SK-N-SH treated with all-trans-retinoic acid at 6 μM for 48 hours (cell line): ENCODE measurements around the gene C19orf85.
A peak's percentile ranks its signal among the peaks of the same experiment; 100 is the strongest.

ENCODE experiments used
- ATAC-seq: fragments of 200-7000 bp; cut with Tn5 transposase; 3 replicates; pipeline ENCODE4 v1.9.1; 2020; ENCODE audit warnings: mild to moderate bottlenecking, moderate library complexity
- ARNTL ChIP-seq: fragments of 450-650 bp; formaldehyde crosslinking; IDR thresholded peaks from 2 replicates; pipeline ENCODE4 v1.5.0; 2020; ENCODE audit warnings: low read depth, mild to moderate bottlenecking, moderate library complexity, borderline replicate concordance
- BACH2 ChIP-seq: fragments of 250-450 bp; sonication (Bioruptor Pico); IDR thresholded peaks from 2 replicates; pipeline ENCODE4 v1.9.0; 2021; ENCODE audit warnings: mild to moderate bottlenecking, borderline replicate concordance
- CSDC2 ChIP-seq: fragments of 250-450 bp; sonication (Bioruptor Pico); IDR thresholded peaks from 2 replicates; pipeline ENCODE4 v1.5.0; 2020; ENCODE audit warnings: mild to moderate bottlenecking, moderate library complexity
- GLIS3 ChIP-seq: fragments of 250-450 bp; sonication (Bioruptor Pico); IDR thresholded peaks from 2 replicates; pipeline ENCODE4 v1.5.0; 2020; ENCODE audit warnings: mild to moderate bottlenecking, moderate library complexity
- ISL1 ChIP-seq: fragments of 250-450 bp; sonication (Bioruptor Pico); IDR thresholded peaks from 2 replicates; pipeline ENCODE4 v2.1.2; 2022; ENCODE audit warnings: mild to moderate bottlenecking, moderate library complexity
- OSR1 ChIP-seq: fragments of 250-450 bp; sonication (Bioruptor Pico); IDR thresholded peaks from 2 replicates; pipeline ENCODE4 v1.8.0; 2022; ENCODE audit warnings: moderate library complexity, mild to moderate bottlenecking, inconsistent platforms
- POU6F1 ChIP-seq: fragments of 250-450 bp; sonication (Bioruptor Pico); IDR thresholded peaks from 2 replicates; pipeline ENCODE4 v1.8.0; 2021; ENCODE audit warnings: low read depth, mild to moderate bottlenecking, moderate library complexity, borderline replicate concordance
- PPARA ChIP-seq: fragments of 250-450 bp; sonication (Bioruptor Pico); IDR thresholded peaks from 2 replicates; pipeline ENCODE4 v1.5.0; 2020; ENCODE audit warnings: mild to moderate bottlenecking, borderline replicate concordance
- RARB ChIP-seq: fragments of 250-450 bp; sonication (Bioruptor Pico); IDR thresholded peaks from 2 replicates; pipeline ENCODE4 v1.8.0; 2021; ENCODE audit warnings: mild to moderate bottlenecking, moderate library complexity
- SNAI2 ChIP-seq: fragments of 250-450 bp; sonication (Bioruptor Pico); IDR thresholded peaks from 2 replicates; pipeline ENCODE4 v1.5.0; 2020; ENCODE audit warnings: mild to moderate bottlenecking, moderate library complexity
- TCF4 ChIP-seq: fragments of 250-450 bp; sonication (Bioruptor Pico); IDR thresholded peaks from 2 replicates; pipeline ENCODE4 v1.8.0; 2021; ENCODE audit warnings: mild to moderate bottlenecking, moderate library complexity, borderline replicate concordance
- TOX ChIP-seq: fragments of 250-450 bp; sonication (Bioruptor Pico); IDR thresholded peaks from 2 replicates; pipeline ENCODE4 v1.8.0; 2021; ENCODE audit warnings: mild to moderate bottlenecking, moderate library complexity, borderline replicate concordance
- ZC3H10 ChIP-seq: fragments of 250-450 bp; sonication (Bioruptor Pico); IDR thresholded peaks from 2 replicates; pipeline ENCODE4 v1.5.1; 2021; ENCODE audit warnings: mild to moderate bottlenecking, moderate library complexity
- ZNF565 ChIP-seq: fragments of 450-650 bp; formaldehyde crosslinking; conservative IDR thresholded peaks from 2 replicates; pipeline ENCODE4 v1.5.0; 2020; ENCODE audit warnings: low read depth, mild to moderate bottlenecking, moderate library complexity
- ZNF70 ChIP-seq: fragments of 450-650 bp; formaldehyde crosslinking; IDR thresholded peaks from 2 replicates; pipeline ENCODE4 v1.5.0; 2020; ENCODE audit warnings: mild to moderate bottlenecking, moderate library complexity
- ZNF8 ChIP-seq: fragments of 450-650 bp; formaldehyde crosslinking; IDR thresholded peaks from 2 replicates; pipeline ENCODE4 v1.5.0; 2020; ENCODE audit warnings: mild to moderate bottlenecking, moderate library complexity
- TF ChIP-seq, protein P1 (sequence below): fragments of 250-450 bp; sonication (Bioruptor Pico); IDR thresholded peaks from 2 replicates; pipeline ENCODE4 v1.5.0; 2020; ENCODE audit warnings: mild to moderate bottlenecking, moderate library complexity
- TF ChIP-seq, protein P2 (sequence below): fragments of 250-450 bp; sonication (Bioruptor Pico); IDR thresholded peaks from 2 replicates; pipeline ENCODE4 v1.5.1; 2020; ENCODE audit warnings: low read depth, mild to moderate bottlenecking, moderate library complexity

Gene C19orf85

DNA sequence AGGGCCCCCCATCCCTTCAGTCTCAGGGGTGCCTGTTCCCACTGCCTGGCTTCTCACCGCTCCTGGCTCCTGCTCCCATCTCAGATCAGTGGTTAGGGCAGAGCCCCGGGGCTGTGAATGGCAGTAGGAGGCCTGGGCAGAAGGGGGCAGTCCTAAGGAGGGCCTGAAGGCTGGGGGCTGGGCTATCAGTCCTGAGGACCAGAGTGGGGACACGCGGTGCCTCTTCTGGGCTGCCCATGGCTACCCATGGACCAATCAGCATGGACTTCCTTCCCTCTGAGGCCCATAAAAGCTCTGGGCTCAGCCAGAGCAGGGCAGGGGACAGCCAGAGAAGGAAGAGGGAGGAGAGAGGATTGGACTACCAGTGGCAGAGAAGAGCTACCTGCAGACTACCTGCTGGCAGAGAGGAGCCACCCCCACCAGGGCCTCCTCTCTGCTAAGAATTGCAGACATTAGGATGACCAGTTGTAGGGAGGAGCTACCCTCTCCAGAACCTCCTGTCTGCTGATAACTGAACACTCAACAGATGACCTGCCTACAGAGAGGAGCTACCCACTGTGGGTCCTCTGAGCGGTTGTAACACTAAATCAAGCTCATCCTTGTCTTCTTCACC, 44.8 kb downstream of the C19orf85 start:
- ATAC-seq = no peak
- no peak for TF ChIP-seq POU6F1 (CRISPR knock-in tag)
- TF ChIP-seq ZNF8 = no peak
- TF ChIP-seq SNAI2 (CRISPR knock-in tag) = no peak
- TF ChIP-seq CSDC2 (CRISPR knock-in tag) = no peak
- TF ChIP-seq PPARA (CRISPR knock-in tag) = no peak
- TF ChIP-seq GLIS3 = no peak
- no peak for TF ChIP-seq ISL1
- no peak for TF ChIP-seq BACH2 (CRISPR knock-in tag)
- TF ChIP-seq, all 23 proteins: peak for 0

- no peak for ATAC-seq
- TF ChIP-seq RARB (CRISPR knock-in tag) (no peak), SNAI2 (CRISPR knock-in tag) (no peak), ARNTL (CRISPR knock-in tag) (no peak), ZNF565 (CRISPR knock-in tag) (no peak), TCF4 (CRISPR knock-in tag) (no peak), ZC3H10 (no peak)
- TF ChIP-seq, protein P1, sequence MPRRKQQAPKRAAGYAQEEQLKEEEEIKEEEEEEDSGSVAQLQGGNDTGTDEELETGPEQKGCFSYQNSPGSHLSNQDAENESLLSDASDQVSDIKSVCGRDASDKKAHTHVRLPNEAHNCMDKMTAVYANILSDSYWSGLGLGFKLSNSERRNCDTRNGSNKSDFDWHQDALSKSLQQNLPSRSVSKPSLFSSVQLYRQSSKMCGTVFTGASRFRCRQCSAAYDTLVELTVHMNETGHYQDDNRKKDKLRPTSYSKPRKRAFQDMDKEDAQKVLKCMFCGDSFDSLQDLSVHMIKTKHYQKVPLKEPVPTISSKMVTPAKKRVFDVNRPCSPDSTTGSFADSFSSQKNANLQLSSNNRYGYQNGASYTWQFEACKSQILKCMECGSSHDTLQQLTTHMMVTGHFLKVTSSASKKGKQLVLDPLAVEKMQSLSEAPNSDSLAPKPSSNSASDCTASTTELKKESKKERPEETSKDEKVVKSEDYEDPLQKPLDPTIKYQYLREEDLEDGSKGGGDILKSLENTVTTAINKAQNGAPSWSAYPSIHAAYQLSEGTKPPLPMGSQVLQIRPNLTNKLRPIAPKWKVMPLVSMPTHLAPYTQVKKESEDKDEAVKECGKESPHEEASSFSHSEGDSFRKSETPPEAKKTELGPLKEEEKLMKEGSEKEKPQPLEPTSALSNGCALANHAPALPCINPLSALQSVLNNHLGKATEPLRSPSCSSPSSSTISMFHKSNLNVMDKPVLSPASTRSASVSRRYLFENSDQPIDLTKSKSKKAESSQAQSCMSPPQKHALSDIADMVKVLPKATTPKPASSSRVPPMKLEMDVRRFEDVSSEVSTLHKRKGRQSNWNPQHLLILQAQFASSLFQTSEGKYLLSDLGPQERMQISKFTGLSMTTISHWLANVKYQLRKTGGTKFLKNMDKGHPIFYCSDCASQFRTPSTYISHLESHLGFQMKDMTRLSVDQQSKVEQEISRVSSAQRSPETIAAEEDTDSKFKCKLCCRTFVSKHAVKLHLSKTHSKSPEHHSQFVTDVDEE = no peak
- TF ChIP-seq, all 23 proteins: peak for 0
These were observed 45.4 kb downstream of the C19orf85 start for GRCh38 chr19:55419103-55419502.

- ATAC-seq = peak; percentile 99
- TF ChIP-seq, protein P1 = no peak
- no peak for TF ChIP-seq ISL1
- TF ChIP-seq OSR1 (CRISPR knock-in tag) = no peak
- no peak for TF ChIP-seq ZNF8
- no peak for TF ChIP-seq BACH2 (CRISPR knock-in tag)
- no peak for TF ChIP-seq TOX (CRISPR knock-in tag)
- no peak for TF ChIP-seq GLIS3
- no peak for TF ChIP-seq POU6F1 (CRISPR knock-in tag)
- TF ChIP-seq ARNTL (CRISPR knock-in tag) = no peak
- TF ChIP-seq TCF4 (CRISPR knock-in tag) = no peak
- TF ChIP-seq ZNF70 = no peak
- TF ChIP-seq, protein P2, sequence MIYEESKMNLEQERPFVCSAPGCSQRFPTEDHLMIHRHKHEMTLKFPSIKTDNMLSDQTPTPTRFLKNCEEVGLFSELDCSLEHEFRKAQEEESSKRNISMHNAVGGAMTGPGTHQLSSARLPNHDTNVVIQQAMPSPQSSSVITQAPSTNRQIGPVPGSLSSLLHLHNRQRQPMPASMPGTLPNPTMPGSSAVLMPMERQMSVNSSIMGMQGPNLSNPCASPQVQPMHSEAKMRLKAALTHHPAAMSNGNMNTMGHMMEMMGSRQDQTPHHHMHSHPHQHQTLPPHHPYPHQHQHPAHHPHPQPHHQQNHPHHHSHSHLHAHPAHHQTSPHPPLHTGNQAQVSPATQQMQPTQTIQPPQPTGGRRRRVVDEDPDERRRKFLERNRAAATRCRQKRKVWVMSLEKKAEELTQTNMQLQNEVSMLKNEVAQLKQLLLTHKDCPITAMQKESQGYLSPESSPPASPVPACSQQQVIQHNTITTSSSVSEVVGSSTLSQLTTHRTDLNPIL (CRISPR knock-in tag) = no peak
- TF ChIP-seq ZC3H10 = no peak
- TF ChIP-seq, all 23 proteins: peak for 0
These were observed 46.4 kb downstream of the C19orf85 start for GRCh38 chr19:55418185-55418584.
